K562 (cell line): ENCODE measurements around the gene METTL25B. TPM values are rescaled to one million over a fixed set of nuclear protein-coding genes. Genes with fewer than 3 reads are reported as not detected.

ENCODE experiments used
- CEBPB ChIP-seq: fragments of 450-650 bp; IDR thresholded peaks from 2 replicates; pipeline ENCODE4 v1.6.1; 2016; ENCODE audit warnings: missing genetic modification characterization, missing compliant biosample characterization
- CSDE1 ChIP-seq, 2 experiments: fragments of 450-650 bp; IDR thresholded peaks; 2 replicates each; pipeline ENCODE4 v1.6.1; 2016; ENCODE audit warnings: mild to moderate bottlenecking in 1 of 2
- E2F3 ChIP-seq: fragments of 250-450 bp; sonication (Bioruptor Pico); IDR thresholded peaks from 2 replicates; pipeline ENCODE4 v1.4.0; 2020; ENCODE audit warnings: mild to moderate bottlenecking
- ELF1 ChIP-seq: fragments of 200-800 bp; sonication (Bioruptor generic); IDR thresholded peaks from 2 replicates; pipeline ENCODE4 v1.6.1; 2016; ENCODE audit warnings: missing genetic modification characterization, missing compliant biosample characterization
- FOXJ3 ChIP-seq: sonication (generic); formaldehyde crosslinking; IDR thresholded peaks from 2 replicates; pipeline ENCODE4 v1.4.0; 2020; ENCODE audit warnings: mild to moderate bottlenecking, missing genetic modification reagents
- FOXK2 ChIP-seq, 2 experiments: fragments of 450-650 bp; IDR thresholded peaks in 1 of 2; conservative IDR thresholded peaks in 1 of 2; 2 replicates each; pipeline ENCODE4 v1.6.1; 2016; ENCODE audit warnings: low read depth in 2 of 2, mild to moderate bottlenecking in 1 of 2
- GABPA ChIP-seq: fragments of 200-800 bp; sonication (Bioruptor generic); conservative IDR thresholded peaks from 2 replicates; pipeline ENCODE4 v1.6.1; 2016; ENCODE audit warnings: low read depth, missing genetic modification characterization, missing compliant biosample characterization
- GABPB1 ChIP-seq: sonication (generic); formaldehyde crosslinking; IDR thresholded peaks from 2 replicates; pipeline ENCODE4 v1.8.0; 2022; ENCODE audit warnings: mild to moderate bottlenecking, missing genetic modification reagents
- KDM1A ChIP-seq, 2 experiments: fragments of 450-650 bp; IDR thresholded peaks; 2 replicates each; pipeline ENCODE4 v1.6.1; 2016; ENCODE audit warnings: mild to moderate bottlenecking in 2 of 2
- NUFIP1 ChIP-seq: fragments of 450-650 bp; IDR thresholded peaks from 2 replicates; pipeline ENCODE4 v1.6.1; 2018; ENCODE audit not compliant: partially characterized antibody
- SAP30 ChIP-seq: fragments of 200-600 bp; sonication (generic); IDR thresholded peaks from 2 replicates; pipeline ENCODE4 v1.6.1; 2012; ENCODE audit warnings: borderline replicate concordance, low read depth, mild to moderate bottlenecking, moderate library complexity, low read length, control low read depth, inconsistent platforms; ENCODE audit not compliant: insufficient read depth, poor library complexity, severe bottlenecking
- SMAD1 ChIP-seq: fragments of 150-350 bp; IDR thresholded peaks from 2 replicates; pipeline ENCODE4 v1.6.1; 2014; ENCODE audit warnings: low read length, low read depth; ENCODE audit not compliant: partially characterized antibody
- STAG1 ChIP-seq: sonication (generic); formaldehyde crosslinking; IDR thresholded peaks from 2 replicates; pipeline ENCODE4 v1.5.0; 2020; ENCODE audit warnings: missing genetic modification reagents, borderline replicate concordance
- ZBTB7A ChIP-seq: IDR thresholded peaks from 2 replicates; pipeline ENCODE4 v1.6.1; 2011; ENCODE audit warnings: low read depth, mild to moderate bottlenecking, low read length, moderate library complexity, borderline replicate concordance; ENCODE audit not compliant: control insufficient read depth
- ZC3H4 ChIP-seq: sonication (generic); formaldehyde crosslinking; IDR thresholded peaks from 2 replicates; pipeline ENCODE4 v1.9.0; 2021; ENCODE audit warnings: missing genetic modification reagents, borderline replicate concordance
- ZKSCAN3 ChIP-seq: fragments of 250-450 bp; sonication (Bioruptor Pico); IDR thresholded peaks from 2 replicates; pipeline ENCODE4 v1.4.0; 2020
- ZNF175 ChIP-seq: fragments of 200-800 bp; sonication (Bioruptor generic); IDR thresholded peaks from 2 replicates; pipeline ENCODE4 v1.6.1; 2016; ENCODE audit warnings: low read depth, mild to moderate bottlenecking, missing genetic modification characterization, missing compliant biosample characterization
- ZNF23 ChIP-seq: fragments of 250-450 bp; sonication (Bioruptor Pico); IDR thresholded peaks from 2 replicates; pipeline ENCODE4 v1.4.0; 2020; ENCODE audit warnings: mild to moderate bottlenecking
- ZNF232 ChIP-seq: sonication (generic); formaldehyde crosslinking; IDR thresholded peaks from 2 replicates; pipeline ENCODE4 v1.8.0; 2022; ENCODE audit warnings: mild to moderate bottlenecking, missing genetic modification reagents
- ZNF324 ChIP-seq: fragments of 250-450 bp; sonication (Bioruptor Pico); IDR thresholded peaks from 2 replicates; pipeline ENCODE4 v1.4.0; 2020; ENCODE audit warnings: mild to moderate bottlenecking
- ZNF444 ChIP-seq: fragments of 250-450 bp; sonication (Bioruptor Pico); IDR thresholded peaks from 2 replicates; pipeline ENCODE4 v1.4.0; 2020; ENCODE audit warnings: mild to moderate bottlenecking, moderate library complexity
- polyA plus RNA-seq, 8 experiments: library from polyadenylated mRNA; depleted of rRNA in 4 of 8; stranded (reverse) in 5 of 8; unstranded in 3 of 8; fragments of >200 nt; fragmentation: Nextera tagmentation in 2 of 8; fragmentation: Illumina TruSeq in 1 of 8; extraction: Ambion mirVana in 2 of 8; extraction: Trizol in 1 of 8; gene quantifications; 2 replicates each; pipeline versions ENCODE4 v1.2.1 to v1.2.3, GENCODE V29; 2011 to 2014; ENCODE audit warnings: inconsistent platforms in 1 of 8, missing spikeins in 1 of 8
- total RNA-seq, 7 experiments: library from RNA; depleted of rRNA in 6 of 7; stranded (reverse); fragments of >200 nt in 6 of 7; fragmentation: Illumina TruSeq in 2 of 7; extraction: Trizol in 2 of 7; gene quantifications; 2 replicates each; pipeline versions ENCODE4 v1.2.1 to v1.2.3, GENCODE V29; 2011 to 2021; ENCODE audit warnings: low replicate concordance in 1 of 7
- TF ChIP-seq, protein P1 (sequence below), 2 experiments: fragments of 450-650 bp; conservative IDR thresholded peaks; 2 replicates each; pipeline ENCODE4 v1.6.1; 2017; ENCODE audit warnings: mild to moderate bottlenecking in 2 of 2, moderate library complexity in 2 of 2
- TF ChIP-seq, protein P2 (sequence below): fragments of 200-400 bp; formaldehyde crosslinking; IDR thresholded peaks from 2 replicates; pipeline ENCODE4 v1.6.1; 2017; ENCODE audit warnings: mild to moderate bottlenecking, low read depth, low read length, moderate library complexity
- TF ChIP-seq, protein P3 (sequence below): sonication (generic); formaldehyde crosslinking; IDR thresholded peaks from 2 replicates; pipeline ENCODE4 v1.8.0; 2022; ENCODE audit warnings: mild to moderate bottlenecking, missing genetic modification reagents, borderline replicate concordance

Gene METTL25B
- total and polyA plus RNA-seq, 9 of the 15 experiments (the other 6 are each of a cell fraction or from before 2014, with no cell fraction given), result 7.7 to 48.3 (median 33.1) TPM

DNA sequence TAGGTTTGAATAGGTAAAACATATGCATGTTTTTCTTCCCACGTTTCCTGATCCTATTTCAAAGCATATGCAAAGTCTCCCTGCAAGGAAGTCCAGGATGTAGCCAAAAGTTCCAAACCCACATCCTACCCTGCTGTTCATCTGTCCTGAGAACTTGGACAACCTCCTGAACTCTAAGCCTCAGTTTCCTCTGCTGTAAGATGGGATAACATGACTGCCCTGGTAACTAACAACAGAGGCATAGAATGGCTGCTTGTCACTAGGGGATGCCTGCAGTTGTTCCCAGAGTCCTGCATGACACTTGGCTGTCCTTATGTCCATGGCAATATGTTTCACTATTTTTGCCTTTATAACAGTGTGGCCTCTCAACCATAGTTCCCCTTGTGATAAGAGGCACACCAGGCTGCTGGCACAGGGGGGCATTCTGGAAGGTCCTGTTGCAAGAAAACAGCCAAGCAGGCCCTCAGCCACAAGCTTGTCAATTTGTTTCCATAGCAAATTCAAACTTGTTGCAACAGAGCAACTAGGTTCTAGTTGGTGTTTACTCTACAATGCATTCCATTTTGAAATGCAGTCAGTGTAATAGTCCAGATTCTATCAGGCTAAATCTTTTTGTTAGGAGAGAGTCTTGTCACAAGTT is 24.7 kb downstream of the METTL25B start (continued):
- no peak for TF ChIP-seq E2F3 (CRISPR knock-in tag)
- peak; percentile 42 to 67; a peak in 3 of 4 replicates for TF ChIP-seq KDM1A (IDR thresholded peaks at IDR 0.05)
- no peak for TF ChIP-seq ZNF444 (CRISPR knock-in tag)
- TF ChIP-seq SMAD1, result no peak
- TF ChIP-seq CSDE1 (IDR thresholded peaks at IDR 0.05), result 0 out of 4 replicates have a peak, but pooled peaks of 1 of the 2 experiments have one; percentile 21
- no peak for TF ChIP-seq FOXK2 (conservative IDR thresholded peaks at IDR 0.05 in 1 of 2, IDR thresholded peaks at IDR 0.05 in 1 of 2; ENCODE audit: low read depth in 2 of 2)
- no peak for TF ChIP-seq NUFIP1
- no peak for TF ChIP-seq SAP30
- no peak for TF ChIP-seq ZNF324 (CRISPR knock-in tag)
- TF ChIP-seq CEBPB (tag), result peak; percentile 57
- TF ChIP-seq STAG1 (CRISPR knock-in tag), result no peak
- TF ChIP-seq ZNF23 (CRISPR knock-in tag), result no peak
- TF ChIP-seq GABPA (tag), result no peak
- TF ChIP-seq ELF1 (tag), result no peak
- TF ChIP-seq, protein P1, sequence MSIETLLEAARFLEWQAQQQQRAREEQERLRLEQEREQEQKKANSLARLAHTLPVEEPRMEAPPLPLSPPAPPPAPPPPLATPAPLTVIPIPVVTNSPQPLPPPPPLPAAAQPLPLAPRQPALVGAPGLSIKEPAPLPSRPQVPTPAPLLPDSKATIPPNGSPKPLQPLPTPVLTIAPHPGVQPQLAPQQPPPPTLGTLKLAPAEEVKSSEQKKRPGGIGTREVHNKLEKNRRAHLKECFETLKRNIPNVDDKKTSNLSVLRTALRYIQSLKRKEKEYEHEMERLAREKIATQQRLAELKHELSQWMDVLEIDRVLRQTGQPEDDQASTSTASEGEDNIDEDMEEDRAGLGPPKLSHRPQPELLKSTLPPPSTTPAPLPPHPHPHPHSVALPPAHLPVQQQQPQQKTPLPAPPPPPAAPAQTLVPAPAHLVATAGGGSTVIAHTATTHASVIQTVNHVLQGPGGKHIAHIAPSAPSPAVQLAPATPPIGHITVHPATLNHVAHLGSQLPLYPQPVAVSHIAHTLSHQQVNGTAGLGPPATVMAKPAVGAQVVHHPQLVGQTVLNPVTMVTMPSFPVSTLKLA (conservative IDR thresholded peaks at IDR 0.05), result 0 out of 4 replicates have a peak, but pooled peaks of 1 of the 2 experiments have one; percentile 35
- TF ChIP-seq ZKSCAN3 (CRISPR knock-in tag), result no peak
- TF ChIP-seq FOXJ3 (CRISPR knock-in tag), result peak; percentile 67; the same call in 1 of the 2 replicates
- no peak for TF ChIP-seq ZNF232 (CRISPR knock-in tag)
- no peak for TF ChIP-seq ZC3H4 (CRISPR knock-in tag)
- TF ChIP-seq, protein P2, sequence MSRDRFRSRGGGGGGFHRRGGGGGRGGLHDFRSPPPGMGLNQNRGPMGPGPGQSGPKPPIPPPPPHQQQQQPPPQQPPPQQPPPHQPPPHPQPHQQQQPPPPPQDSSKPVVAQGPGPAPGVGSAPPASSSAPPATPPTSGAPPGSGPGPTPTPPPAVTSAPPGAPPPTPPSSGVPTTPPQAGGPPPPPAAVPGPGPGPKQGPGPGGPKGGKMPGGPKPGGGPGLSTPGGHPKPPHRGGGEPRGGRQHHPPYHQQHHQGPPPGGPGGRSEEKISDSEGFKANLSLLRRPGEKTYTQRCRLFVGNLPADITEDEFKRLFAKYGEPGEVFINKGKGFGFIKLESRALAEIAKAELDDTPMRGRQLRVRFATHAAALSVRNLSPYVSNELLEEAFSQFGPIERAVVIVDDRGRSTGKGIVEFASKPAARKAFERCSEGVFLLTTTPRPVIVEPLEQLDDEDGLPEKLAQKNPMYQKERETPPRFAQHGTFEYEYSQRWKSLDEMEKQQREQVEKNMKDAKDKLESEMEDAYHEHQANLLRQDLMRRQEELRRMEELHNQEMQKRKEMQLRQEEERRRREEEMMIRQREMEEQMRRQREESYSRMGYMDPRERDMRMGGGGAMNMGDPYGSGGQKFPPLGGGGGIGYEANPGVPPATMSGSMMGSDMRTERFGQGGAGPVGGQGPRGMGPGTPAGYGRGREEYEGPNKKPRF, result no peak
- TF ChIP-seq ZNF175 (CRISPR knock-in tag), result no peak
- no peak for TF ChIP-seq ZBTB7A
- TF ChIP-seq, protein P3, sequence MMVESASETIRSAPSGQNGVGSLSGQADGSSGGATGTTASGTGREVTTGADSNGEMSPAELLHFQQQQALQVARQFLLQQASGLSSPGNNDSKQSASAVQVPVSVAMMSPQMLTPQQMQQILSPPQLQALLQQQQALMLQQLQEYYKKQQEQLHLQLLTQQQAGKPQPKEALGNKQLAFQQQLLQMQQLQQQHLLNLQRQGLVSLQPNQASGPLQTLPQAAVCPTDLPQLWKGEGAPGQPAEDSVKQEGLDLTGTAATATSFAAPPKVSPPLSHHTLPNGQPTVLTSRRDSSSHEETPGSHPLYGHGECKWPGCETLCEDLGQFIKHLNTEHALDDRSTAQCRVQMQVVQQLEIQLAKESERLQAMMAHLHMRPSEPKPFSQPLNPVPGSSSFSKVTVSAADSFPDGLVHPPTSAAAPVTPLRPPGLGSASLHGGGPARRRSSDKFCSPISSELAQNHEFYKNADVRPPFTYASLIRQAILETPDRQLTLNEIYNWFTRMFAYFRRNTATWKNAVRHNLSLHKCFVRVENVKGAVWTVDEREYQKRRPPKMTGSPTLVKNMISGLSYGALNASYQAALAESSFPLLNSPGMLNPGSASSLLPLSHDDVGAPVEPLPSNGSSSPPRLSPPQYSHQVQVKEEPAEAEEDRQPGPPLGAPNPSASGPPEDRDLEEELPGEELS (CRISPR knock-in tag), result no peak
- TF ChIP-seq GABPB1 (CRISPR knock-in tag), result no peak
